ENCODE measurements around the gene UNC5B. TPM values are rescaled to one million over a fixed set of nuclear protein-coding genes. Genes with fewer than 3 reads are reported as not detected.

UNC5B gene
- total RNA-seq (2021): 8.2 and 9.9 TPM in 2 replicates
- percentile 50 among the genes with signal in this experiment for Bru-seq, nascent RNA
- percentile 46 among the genes with signal in this experiment for BruChase-seq, experiment 1, labeled RNA remaining after a 2-hour chase
- percentile 53 among the genes with signal in this experiment for BruChase-seq, experiment 2, labeled RNA remaining after a 6-hour chase
- long read RNA-seq, full-length matches to known transcripts: 2 of 27 reads
- long read RNA-seq, partial matches to known transcripts: 23 of 27 reads
- long read RNA-seq, other reads (novel, unspliced or antisense): 2 of 27 reads

- intact Hi-C loops (cut with micrococcal nuclease; ENCODE audit: unreplicated experiment): no loop called here
- ChIA-PET CTCF (interaction anchor here (0.9 kb wide), 1 partner anchor 9 kb away, joined by 5 read pairs; no protein-coding TSS in a partner anchor), POLR2A (ENCODE audit: low non-redundant PET) (no interaction called here)
- Histone ChIP-seq H3K9me3 (ENCODE audit: low read depth, low read length, poor library complexity, severe bottlenecking) (no peaks in the 10 kb centered on the region), H3K36me3 (ENCODE audit: insufficient read depth, low read length, poor library complexity, severe bottlenecking) (no peaks in the 10 kb centered on the region), H3K4me3 (ENCODE audit: low read depth, low read length, poor library complexity, severe bottlenecking) (peak within 1 kb of the TSS; percentile 88), H3K4me1 (ENCODE audit: insufficient read depth, low read length, poor library complexity, severe bottlenecking) (peaks cover 48% of the 10 kb centered on the region), H3K27ac (ENCODE audit: low read depth, low read length, poor library complexity, severe bottlenecking) (peak within 1 kb of the TSS; percentile 82), H3K27me3 (replicated peaks; ENCODE audit: insufficient read depth, low read depth, low read length, poor library complexity) (no peaks in the 10 kb centered on the region)
- no peak for TF ChIP-seq EZH2 (IDR thresholded peaks at IDR 0.05; ENCODE audit: borderline replicate concordance, low read depth, low read length, poor library complexity, severe bottlenecking)
- peak; percentile 36 for TF ChIP-seq CTCF (conservative IDR thresholded peaks at IDR 0.05; ENCODE audit: low read depth, low read length)
- peak; percentile 96 for DNase-seq (ENCODE audit: low spot score)
- no TSS peak for BruUV-seq (replicated peaks)
Measured at GRCh38 chr10:71212318-71213126, at the start of gene UNC5B. TSS of gene UNC5B (plus strand) at chr10:71212570. CDS start at chr10:71212986, 416 bp downstream.

- Histone ChIP-seq H3K9me3 (ENCODE audit: low read depth, low read length, poor library complexity, severe bottlenecking) (no peaks in the 10 kb centered on the region), H3K4me3 (ENCODE audit: low read depth, low read length, poor library complexity, severe bottlenecking) (no peak overlapping the region), H3K27ac (ENCODE audit: low read depth, low read length, poor library complexity, severe bottlenecking) (no peak overlapping the region), H3K27me3 (replicated peaks; ENCODE audit: insufficient read depth, low read depth, low read length, poor library complexity) (no peaks in the 10 kb centered on the region), H3K36me3 (ENCODE audit: insufficient read depth, low read length, poor library complexity, severe bottlenecking) (no peaks in the 10 kb centered on the region), H3K4me1 (ENCODE audit: insufficient read depth, low read length, poor library complexity, severe bottlenecking) (no peaks in the 10 kb centered on the region)
- POLR2A ChIA-PET (ENCODE audit: low non-redundant PET): no interaction called here
- DNase-seq (ENCODE audit: low spot score): no peak
- TF ChIP-seq CTCF (conservative IDR thresholded peaks at IDR 0.05; ENCODE audit: low read depth, low read length) (no peak), EZH2 (IDR thresholded peaks at IDR 0.05; ENCODE audit: borderline replicate concordance, low read depth, low read length, poor library complexity, severe bottlenecking) (no peak)
- intact Hi-C loops (cut with micrococcal nuclease; ENCODE audit: unreplicated experiment): no loop called here
- CTCF ChIA-PET: no interaction called here
- BruUV-seq (replicated peaks): no TSS peak
Measured at GRCh38 chr10:71173466-71173865, 38.9 kb upstream of the UNC5B start.

- H3K27me3 ChIP-seq (replicated peaks; ENCODE audit: insufficient read depth, low read depth, low read length, poor library complexity): no peaks in the 10 kb centered on the region
- no TSS peak for BruUV-seq (replicated peaks)
- no peaks in the 10 kb centered on the region for H3K36me3 ChIP-seq (ENCODE audit: insufficient read depth, low read length, poor library complexity, severe bottlenecking)
- intact Hi-C loops (cut with micrococcal nuclease; ENCODE audit: unreplicated experiment): no loop called here
- no peak overlapping the region for H3K27ac ChIP-seq (ENCODE audit: low read depth, low read length, poor library complexity, severe bottlenecking)
- CTCF ChIA-PET: no interaction called here
- POLR2A ChIA-PET (ENCODE audit: low non-redundant PET): no interaction called here
- H3K4me3 ChIP-seq (ENCODE audit: low read depth, low read length, poor library complexity, severe bottlenecking): no peak overlapping the region
- H3K4me1 ChIP-seq (ENCODE audit: insufficient read depth, low read length, poor library complexity, severe bottlenecking): no peaks in the 10 kb centered on the region
- H3K9me3 ChIP-seq (ENCODE audit: low read depth, low read length, poor library complexity, severe bottlenecking): no peaks in the 10 kb centered on the region
- no peak for TF ChIP-seq CTCF (conservative IDR thresholded peaks at IDR 0.05; ENCODE audit: low read depth, low read length)
- no peak for TF ChIP-seq EZH2 (IDR thresholded peaks at IDR 0.05; ENCODE audit: borderline replicate concordance, low read depth, low read length, poor library complexity, severe bottlenecking)
- DNase-seq (ENCODE audit: low spot score): no peak
Measured at GRCh38 chr10:71176661-71177060, 35.7 kb upstream of the UNC5B start.

All from A673 (cell line).